Activated CD4-positive, alpha-beta T cell treated with anti-CD3 and anti-CD28 coated beads, Interleukin-2, amount 10 ng/mL, durations not matched to agents 7 days and 5 days (primary cell): Measurements from ENCODE around the gene KIF12. TPM values are rescaled to one million over a fixed set of nuclear protein-coding genes. Genes with fewer than 3 reads are reported as not detected.

Source experiments
- CTCF ChIA-PET: fragments of 350-600 bp; sonication (Branson Sonifier 250); formaldehyde crosslinking; loops from one replicate; lab custom pipeline; 2021; ENCODE audit warnings: antibody characterized with exemption; lab: Charles Lee
- POLR2A ChIA-PET: fragments of 350-600 bp; sonication (Branson Sonifier 250); formaldehyde crosslinking; loops from one replicate; lab custom pipeline; 2021; ENCODE audit warnings: antibody characterized with exemption; lab: Charles Lee
- DNase-seq: peaks from one replicate; pipeline ENCODE4 v3.0.0-alpha.2; 2020
- H3K27ac Mint-ChIP-seq: one replicate; pipeline ENCODE4 v1.8.0; 2021; ENCODE audit warnings: mild to moderate bottlenecking, moderate library complexity, mixed read lengths
- H3K27me3 Mint-ChIP-seq: one replicate; pipeline ENCODE4 v1.8.0; 2021; ENCODE audit warnings: mixed read lengths
- H3K36me3 Mint-ChIP-seq: one replicate; pipeline ENCODE4 v1.8.0; 2021; ENCODE audit warnings: low read depth, mixed read lengths
- H3K4me1 Mint-ChIP-seq: one replicate; pipeline ENCODE4 v1.8.0; 2021; ENCODE audit warnings: mixed read lengths
- H3K4me3 Mint-ChIP-seq: one replicate; pipeline ENCODE4 v1.8.0; 2021; ENCODE audit warnings: mild to moderate bottlenecking, moderate library complexity, mixed read lengths
- H3K9me3 Mint-ChIP-seq: one replicate; pipeline ENCODE4 v1.8.0; 2021; ENCODE audit warnings: mixed read lengths
- total RNA-seq, 2 experiments: library from RNA; stranded (reverse); gene quantifications; one replicate each; pipeline ENCODE4 v1.2.3, GENCODE V29; 2021

Gene KIF12
- total RNA-seq, 2 experiments from 2014 or later = not detected

DNA sequence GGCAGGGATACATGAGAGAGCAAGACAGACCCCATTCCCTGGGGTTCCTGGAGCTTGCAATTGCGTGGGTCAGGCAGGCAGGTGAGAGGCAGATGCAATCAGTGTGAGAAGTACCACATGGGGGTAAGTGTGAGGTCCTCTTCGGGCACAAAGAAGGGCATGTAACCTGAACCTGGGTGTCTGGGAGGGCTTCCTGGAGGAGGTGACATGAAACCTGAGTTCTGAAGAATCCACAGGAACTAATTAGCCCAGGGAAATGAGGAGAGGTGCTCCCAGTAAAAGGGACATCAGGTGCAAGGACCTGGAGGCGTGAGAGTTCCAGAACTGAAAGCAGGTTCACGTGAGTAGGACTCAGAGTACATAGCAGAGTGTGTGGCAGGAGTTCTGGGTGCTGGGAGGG, 23.5 kb downstream of the KIF12 start:
- DNase-seq = no peak
- CTCF ChIA-PET = no interaction called here
- H3K36me3 Mint-ChIP-seq = no peaks in the 10 kb centered on the region
- POLR2A ChIA-PET = no interaction called here
- H3K27me3 Mint-ChIP-seq = peaks cover 5% of the 10 kb centered on the region
- no peak overlapping the region for H3K4me3 Mint-ChIP-seq
- no peaks in the 10 kb centered on the region for H3K4me1 Mint-ChIP-seq
- no peaks in the 10 kb centered on the region for H3K9me3 Mint-ChIP-seq
- no peak overlapping the region for H3K27ac Mint-ChIP-seq

DNA sequence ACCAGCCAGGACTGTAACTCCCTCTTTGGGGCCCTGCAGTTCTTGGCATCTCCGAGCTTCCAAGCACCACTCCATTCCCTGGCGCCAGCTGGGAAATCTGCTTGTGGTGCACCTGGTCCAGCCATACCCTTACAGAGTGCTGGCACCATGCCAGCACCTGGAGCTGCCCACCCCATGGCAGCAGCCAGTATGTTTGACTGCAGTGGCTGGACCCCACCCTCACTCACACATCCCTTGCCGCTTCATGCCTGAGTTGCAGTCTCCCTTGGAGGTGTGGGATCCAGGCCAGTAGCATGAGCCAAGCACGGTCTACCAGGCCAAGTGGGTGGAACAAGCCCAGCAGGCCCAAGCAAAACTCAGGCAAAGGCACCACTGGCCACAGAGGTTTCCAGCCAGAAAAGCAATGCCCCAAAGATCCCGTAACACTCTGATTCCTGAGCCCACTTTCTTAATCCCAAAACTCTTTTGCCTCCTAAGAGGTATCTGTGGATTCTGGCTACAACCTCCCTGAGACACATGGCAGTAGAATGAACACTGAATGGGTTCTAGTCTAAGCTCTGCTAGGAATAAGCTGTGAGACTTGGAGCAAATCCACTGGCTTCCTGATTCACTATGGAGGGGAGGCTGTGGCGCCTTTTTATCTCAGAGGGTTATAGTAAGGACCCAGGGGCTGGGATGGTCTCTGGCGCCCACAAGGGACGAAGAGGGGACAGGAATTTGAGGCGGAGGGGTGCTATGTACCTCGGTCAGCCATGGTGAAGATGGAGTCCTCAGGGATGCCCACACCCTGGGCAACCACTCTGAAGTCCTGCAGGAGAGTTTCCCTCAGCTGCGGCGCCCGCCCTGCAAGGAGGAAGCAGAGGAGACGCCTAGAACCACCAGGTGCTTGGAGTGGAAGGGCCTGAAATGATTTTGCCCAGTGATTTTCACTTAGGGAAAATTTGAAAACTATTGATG, 26.6 kb downstream of the KIF12 start:
- Mint-ChIP-seq H3K27me3 (peaks cover 7% of the 10 kb centered on the region), H3K36me3 (no peaks in the 10 kb centered on the region), H3K4me1 (no peaks in the 10 kb centered on the region), H3K9me3 (no peaks in the 10 kb centered on the region), H3K27ac (no peak overlapping the region), H3K4me3 (no peak overlapping the region)
- ChIA-PET CTCF (interaction anchor here (1.6 to 3.2 kb wide), 2 partner anchors 10 to 13 kb away, joined by 3 to 10 read pairs; no protein-coding TSS in a partner anchor), POLR2A (no interaction called here)
- DNase-seq = no peak

DNA sequence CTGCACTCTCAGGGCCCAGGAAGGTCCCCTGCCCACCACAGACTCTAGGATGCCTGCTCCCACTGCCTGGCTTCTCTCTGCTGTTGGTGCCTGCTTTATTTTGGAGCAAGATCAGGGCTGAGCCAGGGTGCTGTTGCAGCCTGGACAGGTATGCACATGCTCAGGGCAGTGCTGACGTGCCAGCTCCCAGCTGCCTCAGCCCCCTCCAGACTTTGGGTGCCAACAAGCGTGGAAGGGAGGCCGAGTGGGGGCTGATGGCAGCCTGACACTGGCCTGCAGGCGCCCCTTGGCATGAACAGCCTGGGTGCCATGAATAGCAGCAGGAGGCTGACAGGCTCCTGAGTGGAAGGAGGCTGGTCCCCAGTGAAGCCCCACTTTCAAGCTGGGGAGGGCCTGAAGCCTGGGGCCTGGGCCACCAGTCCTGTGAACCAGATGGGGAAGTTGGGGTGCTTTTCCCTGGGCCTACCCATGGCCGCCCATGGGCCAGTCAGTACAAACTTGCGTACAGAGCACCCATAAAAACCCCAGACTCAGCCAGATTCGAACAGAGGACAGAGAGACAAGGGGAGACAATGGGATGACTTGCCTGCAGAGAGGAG, 27.8 kb downstream of the KIF12 start:
- no peaks in the 10 kb centered on the region for H3K4me1 Mint-ChIP-seq
- no peak overlapping the region for H3K4me3 Mint-ChIP-seq
- H3K9me3 Mint-ChIP-seq = no peaks in the 10 kb centered on the region
- no peak for DNase-seq
- POLR2A ChIA-PET = no interaction called here
- H3K27me3 Mint-ChIP-seq = peaks cover 6% of the 10 kb centered on the region
- no peak overlapping the region for H3K27ac Mint-ChIP-seq
- CTCF ChIA-PET = interaction anchor here (0.7 to 3.2 kb wide), 2 partner anchors 7 to 11 kb away, joined by 3 to 10 read pairs; partner anchors contain the start of gene AMBP
- no peaks in the 10 kb centered on the region for H3K36me3 Mint-ChIP-seq

DNA sequence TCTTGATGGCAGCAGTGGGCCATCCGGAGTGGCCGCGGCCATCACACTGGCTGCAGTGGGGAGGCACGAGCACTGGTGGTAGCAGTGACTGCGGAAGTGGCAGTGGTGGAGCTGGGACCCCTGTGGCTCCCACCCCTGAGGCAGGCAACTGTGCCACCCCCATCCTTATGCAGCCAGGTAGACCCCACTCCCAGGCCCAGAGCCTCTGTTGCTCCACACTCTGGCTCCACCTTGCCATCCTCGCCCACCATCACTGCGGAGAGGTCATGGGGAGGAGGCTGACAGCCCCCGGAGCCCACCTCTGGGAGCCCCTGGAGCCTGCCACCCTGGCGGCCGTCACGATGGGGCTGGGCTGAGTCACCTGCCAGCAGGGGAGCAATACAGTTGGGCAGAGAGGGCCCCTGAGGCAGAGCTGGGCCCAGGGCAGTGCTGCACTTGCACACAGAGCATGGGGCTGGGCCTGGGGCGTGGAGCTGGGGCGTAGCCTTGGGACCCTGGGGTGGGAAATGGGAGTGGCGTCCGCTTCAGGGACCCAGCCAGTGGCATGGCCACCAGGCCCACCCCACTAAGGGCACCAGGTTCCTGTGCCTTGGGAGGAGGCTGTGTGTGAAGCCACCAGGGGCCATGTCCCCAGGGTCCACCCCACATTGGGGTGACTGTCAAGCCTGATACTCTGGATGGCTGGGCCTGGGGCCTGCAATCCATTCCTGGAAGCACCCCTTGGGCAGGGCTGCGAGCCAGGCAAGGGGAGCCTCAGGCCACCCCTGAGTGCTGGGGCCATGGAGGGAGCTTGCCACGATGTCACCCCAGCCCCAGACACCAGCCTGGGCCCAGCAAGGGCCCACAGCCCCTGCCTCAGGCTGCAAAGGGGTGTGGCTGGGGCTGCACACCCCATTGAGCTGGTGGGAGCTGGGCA, 28.6 kb downstream of the KIF12 start:
- no peaks in the 10 kb centered on the region for H3K9me3 Mint-ChIP-seq
- ChIA-PET POLR2A (no interaction called here), CTCF (interaction anchor here (0.7 to 3.2 kb wide), 2 partner anchors 8 to 12 kb away, joined by 3 to 10 read pairs; partner anchors contain the start of gene AMBP)
- H3K4me3 Mint-ChIP-seq = no peak overlapping the region
- H3K27me3 Mint-ChIP-seq = peaks cover 6% of the 10 kb centered on the region
- no peak for DNase-seq
- H3K36me3 Mint-ChIP-seq = no peaks in the 10 kb centered on the region
- H3K4me1 Mint-ChIP-seq = no peaks in the 10 kb centered on the region
- H3K27ac Mint-ChIP-seq = no peak overlapping the region

DNA sequence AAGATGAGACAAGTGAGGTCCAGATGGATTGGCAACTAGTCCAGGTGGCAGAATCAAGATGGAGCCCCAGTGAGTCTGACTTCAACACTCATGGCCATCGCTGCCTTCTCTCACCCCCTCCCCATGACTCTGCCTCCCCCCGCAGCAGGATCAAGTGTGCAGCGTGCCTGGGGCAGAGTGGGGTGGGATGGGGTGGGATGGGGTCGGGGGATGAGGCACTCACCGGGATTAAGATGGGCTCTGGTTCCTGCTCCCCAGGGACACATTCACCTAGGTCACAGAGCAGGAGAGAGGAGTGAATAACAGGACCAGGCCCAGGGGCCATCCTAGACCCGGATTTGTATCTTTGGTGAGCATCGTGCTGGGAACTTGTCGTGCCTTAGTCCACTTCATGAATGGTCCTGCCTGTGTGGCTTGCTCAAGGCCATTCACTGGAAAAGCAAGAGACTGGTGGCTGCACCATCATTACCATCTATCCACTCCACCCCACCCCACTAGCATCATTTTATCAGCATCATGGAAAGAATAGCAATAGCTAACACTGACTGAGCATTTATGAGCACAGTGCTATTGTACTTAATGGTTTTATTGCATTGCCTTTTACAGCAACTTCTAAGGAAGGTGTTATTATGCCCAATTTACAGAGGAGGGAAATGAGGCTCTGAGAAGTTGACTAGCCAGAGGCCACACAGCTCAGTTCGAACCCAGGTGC, 29.5 kb downstream of the KIF12 start:
- H3K36me3 Mint-ChIP-seq = no peaks in the 10 kb centered on the region
- peaks cover 6% of the 10 kb centered on the region for H3K27me3 Mint-ChIP-seq
- no peak overlapping the region for H3K27ac Mint-ChIP-seq
- H3K4me3 Mint-ChIP-seq = no peak overlapping the region
- POLR2A ChIA-PET = no interaction called here
- no peak for DNase-seq
- H3K4me1 Mint-ChIP-seq = no peaks in the 10 kb centered on the region
- CTCF ChIA-PET = no interaction called here
- no peaks in the 10 kb centered on the region for H3K9me3 Mint-ChIP-seq

DNA sequence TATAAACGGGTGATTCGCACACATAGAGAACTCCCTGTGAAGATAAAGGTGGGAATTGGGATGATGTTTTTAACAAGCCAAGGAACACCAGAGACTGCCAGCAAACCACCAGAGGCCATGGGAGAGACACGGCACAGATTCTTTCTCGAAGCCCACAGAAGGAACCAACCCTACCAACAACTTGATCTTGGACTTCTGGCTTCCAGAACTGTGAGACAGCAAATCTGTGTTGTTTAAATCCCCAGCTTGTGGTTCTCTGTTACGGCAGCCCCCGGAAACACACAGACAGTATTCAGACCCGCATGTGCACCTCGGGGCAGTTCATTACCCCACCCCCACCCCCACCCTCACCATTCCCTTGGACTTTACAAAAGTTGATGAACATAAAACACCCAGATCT, 33.8 kb downstream of the KIF12 start:
- ChIA-PET CTCF (no interaction called here), POLR2A (no interaction called here)
- Mint-ChIP-seq H3K4me1 (no peaks in the 10 kb centered on the region), H3K4me3 (no peak overlapping the region), H3K27me3 (peaks cover 13% of the 10 kb centered on the region), H3K36me3 (no peaks in the 10 kb centered on the region), H3K27ac (no peak overlapping the region), H3K9me3 (no peaks in the 10 kb centered on the region)
- no peak for DNase-seq

DNA sequence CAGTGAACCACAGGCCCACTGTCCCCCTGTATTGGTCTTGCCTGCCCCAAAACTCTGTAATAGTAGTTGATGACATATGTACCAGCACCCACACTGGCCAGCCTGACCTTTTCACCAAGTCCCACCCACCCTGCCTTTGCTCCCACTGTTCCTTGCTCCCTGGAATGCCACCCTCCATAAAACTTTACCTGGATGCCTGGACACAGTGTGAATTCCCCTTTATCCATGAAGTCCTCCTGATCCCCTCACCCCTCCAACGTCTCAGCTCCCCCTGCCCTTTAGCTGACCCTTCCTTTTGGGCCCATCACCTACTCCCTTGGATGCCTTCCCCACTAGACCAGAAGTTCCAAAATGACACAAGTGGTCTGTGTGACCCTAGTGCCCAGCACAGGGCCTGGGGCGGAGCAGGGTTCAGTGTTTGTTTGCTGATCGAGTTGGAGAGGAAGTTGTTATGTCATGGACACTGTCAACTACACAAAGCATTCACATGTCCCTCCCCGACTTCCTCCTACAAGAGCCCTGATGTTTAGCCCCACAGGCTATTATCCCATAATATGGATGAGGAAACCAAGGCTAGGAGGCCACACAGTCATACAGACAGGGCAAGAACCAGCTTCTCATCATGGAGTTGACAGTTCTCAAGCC, 37.1 kb downstream of the KIF12 start:
- ChIA-PET POLR2A (no interaction called here), CTCF (interaction anchor here (1.1 to 3.1 kb wide), 2 partner anchors 20 kb away, joined by 3 to 11 read pairs; no protein-coding TSS in a partner anchor)
- Mint-ChIP-seq H3K36me3 (no peaks in the 10 kb centered on the region), H3K9me3 (no peaks in the 10 kb centered on the region), H3K4me3 (no peak overlapping the region), H3K4me1 (no peaks in the 10 kb centered on the region), H3K27ac (no peak overlapping the region), H3K27me3 (peaks cover 10% of the 10 kb centered on the region)
- no peak for DNase-seq

DNA sequence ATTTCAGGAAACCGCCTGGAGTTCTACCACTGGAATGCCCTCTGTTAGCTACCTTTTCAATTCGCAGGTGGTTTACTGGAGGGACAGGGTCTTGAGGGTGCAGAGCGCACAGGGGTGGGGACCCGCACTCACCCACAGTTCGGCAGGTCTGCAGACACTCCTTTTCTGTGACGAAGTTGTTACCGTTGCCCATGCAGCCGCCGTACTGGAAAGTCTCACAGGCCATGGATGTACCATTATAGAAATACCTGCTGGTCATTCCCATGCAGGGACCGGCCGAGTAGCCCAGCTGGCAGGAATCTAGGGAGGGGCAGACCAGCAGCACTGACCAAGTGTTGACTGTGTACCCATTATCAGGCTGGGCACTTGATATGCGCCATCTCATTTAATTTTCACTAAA, 37.8 kb downstream of the KIF12 start:
- CTCF ChIA-PET = interaction anchor here (3.1 kb wide), 1 partner anchor 21 kb away, joined by 11 read pairs; no protein-coding TSS in a partner anchor

DNA sequence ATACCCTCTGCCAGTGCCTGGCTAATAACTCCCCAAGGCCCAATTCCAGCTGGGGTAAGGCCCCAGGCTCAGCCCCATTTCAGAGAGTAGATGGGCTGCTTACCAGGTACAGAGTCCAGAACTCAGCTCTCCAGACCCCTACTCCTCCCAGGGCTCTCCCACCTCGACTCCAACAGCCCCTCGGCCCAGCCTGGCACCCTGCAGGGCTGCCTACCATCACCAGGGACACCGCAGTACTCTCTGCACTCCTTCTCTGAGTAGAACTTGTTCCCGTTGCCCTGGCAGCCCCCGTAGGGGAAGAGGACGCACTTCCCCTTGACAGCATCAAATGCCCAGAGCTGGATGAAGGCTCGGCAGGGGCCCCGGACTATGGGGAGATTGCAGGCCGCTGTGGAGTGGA, 38.4 kb downstream of the KIF12 start:
- H3K4me3 Mint-ChIP-seq = no peak overlapping the region
- CTCF ChIA-PET = interaction anchor here (3.1 kb wide), 1 partner anchor 22 kb away, joined by 11 read pairs; no protein-coding TSS in a partner anchor
- H3K4me1 Mint-ChIP-seq = no peaks in the 10 kb centered on the region
- H3K27me3 Mint-ChIP-seq = peaks cover 10% of the 10 kb centered on the region
- no peak for DNase-seq
- H3K36me3 Mint-ChIP-seq = no peaks in the 10 kb centered on the region
- no peaks in the 10 kb centered on the region for H3K9me3 Mint-ChIP-seq
- POLR2A ChIA-PET = no interaction called here
- H3K27ac Mint-ChIP-seq = no peak overlapping the region

More for the DNA sequence above, 37.8 kb downstream of the KIF12 start:
- no peak for DNase-seq
- Mint-ChIP-seq H3K4me1 (no peaks in the 10 kb centered on the region), H3K4me3 (no peak overlapping the region), H3K27ac (no peak overlapping the region), H3K27me3 (peaks cover 10% of the 10 kb centered on the region), H3K36me3 (no peaks in the 10 kb centered on the region), H3K9me3 (no peaks in the 10 kb centered on the region)
- POLR2A ChIA-PET = no interaction called here

DNA sequence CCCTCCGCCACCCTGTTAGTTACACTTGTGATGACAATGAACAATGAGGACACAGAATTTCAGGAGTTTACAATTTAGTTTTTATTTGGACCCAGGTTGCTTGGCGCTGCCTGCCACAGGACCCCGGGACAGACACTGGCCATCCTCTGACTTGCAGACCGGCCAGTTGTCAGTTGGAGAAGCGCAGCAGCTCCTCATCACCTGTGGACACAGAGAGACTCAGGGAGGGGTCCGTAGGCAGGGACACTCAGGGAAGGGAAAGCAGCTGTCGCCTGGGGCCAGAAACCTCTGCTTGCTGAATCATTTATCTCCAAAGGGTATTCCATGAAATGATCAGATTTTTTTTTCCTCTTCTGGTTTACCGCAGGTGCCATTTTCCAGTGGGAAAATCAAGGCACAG, 39.0 kb downstream of the KIF12 start:
- POLR2A ChIA-PET = no interaction called here
- Mint-ChIP-seq H3K4me1 (no peaks in the 10 kb centered on the region), H3K9me3 (no peaks in the 10 kb centered on the region), H3K27me3 (peaks cover 10% of the 10 kb centered on the region), H3K36me3 (no peaks in the 10 kb centered on the region), H3K27ac (no peak overlapping the region), H3K4me3 (no peak overlapping the region)
- DNase-seq = no peak
- CTCF ChIA-PET = interaction anchor here (3.1 kb wide), 1 partner anchor 22 kb away, joined by 11 read pairs; no protein-coding TSS in a partner anchor

DNA sequence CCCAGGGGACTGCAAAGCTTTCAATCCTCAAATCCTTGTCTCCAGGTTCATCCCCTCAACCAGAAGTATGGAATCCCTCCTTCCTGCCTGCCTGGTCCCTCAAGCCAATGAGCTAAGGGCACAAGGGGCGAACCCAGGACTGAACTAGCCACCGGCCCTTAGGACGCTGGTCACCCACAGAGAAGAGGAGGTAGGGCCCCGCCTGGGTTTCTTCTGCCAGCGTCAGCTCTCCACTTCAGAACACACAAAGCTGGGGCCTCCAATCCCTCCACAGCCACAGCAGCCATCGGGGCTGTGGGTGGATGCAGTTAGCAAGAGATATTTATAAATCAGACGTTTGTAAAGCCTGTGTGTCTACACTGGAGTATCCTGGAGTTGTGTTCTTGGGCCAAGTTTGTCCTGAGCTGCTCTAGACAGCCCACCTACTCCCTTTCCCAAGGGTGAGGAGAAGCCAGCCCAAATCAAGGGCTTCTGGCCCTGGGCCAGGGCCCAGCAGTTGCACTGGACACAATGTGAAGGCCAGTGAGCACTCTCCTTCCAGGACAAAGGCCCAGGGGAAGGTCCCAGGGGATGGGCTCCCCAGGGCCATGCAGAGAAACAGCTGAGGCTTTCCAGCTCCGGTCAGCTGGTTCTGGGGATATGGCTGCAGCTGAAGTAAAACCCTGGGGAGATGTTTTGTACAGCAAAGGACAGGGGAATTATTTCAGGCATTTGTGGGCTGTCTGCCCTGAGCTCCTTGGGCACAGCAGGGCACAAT, 39.9 kb downstream of the KIF12 start:
- H3K27ac Mint-ChIP-seq = no peak overlapping the region
- ChIA-PET POLR2A (no interaction called here), CTCF (interaction anchor here (0.8 to 3.1 kb wide), 2 partner anchors 12 to 23 kb away, joined by 3 to 11 read pairs; no protein-coding TSS in a partner anchor)
- H3K9me3 Mint-ChIP-seq = no peaks in the 10 kb centered on the region
- H3K36me3 Mint-ChIP-seq = no peaks in the 10 kb centered on the region
- DNase-seq = no peak
- peaks cover 10% of the 10 kb centered on the region for H3K27me3 Mint-ChIP-seq
- H3K4me3 Mint-ChIP-seq = no peak overlapping the region
- no peaks in the 10 kb centered on the region for H3K4me1 Mint-ChIP-seq
